ENCODE measurements around the gene CDC123.
"Not testable (repeated sequence)": the region's sequence is repeated elsewhere in the genome, so short reads cannot be mapped to it uniquely, and the experiment has no call there.

The CDC123 gene

DNA sequence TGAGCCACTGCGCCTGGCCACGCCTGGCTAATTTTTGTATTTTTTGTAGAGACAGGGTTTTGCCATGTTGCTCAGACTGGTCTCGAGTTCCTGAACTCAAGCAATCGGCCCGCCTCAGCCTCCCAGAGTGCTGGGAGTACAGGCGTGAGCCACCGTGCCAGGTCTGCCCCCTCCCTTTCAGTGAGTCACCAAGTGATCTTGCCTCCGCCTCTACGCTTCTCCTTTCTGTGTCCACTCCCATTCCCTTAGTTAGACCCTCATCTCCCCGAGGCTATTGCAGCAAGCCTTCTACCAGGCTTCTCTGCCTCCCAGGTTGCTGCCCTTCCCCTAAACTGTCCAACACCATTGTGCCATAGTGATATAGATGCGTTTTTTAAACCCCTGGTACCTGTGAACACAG, 32.9 kb downstream of the CDC123 start:
- Histone ChIP-seq H3K9me2 (replicated peaks; ENCODE audit: low read depth, low read length) (no peaks in the 10 kb centered on the region), H3K36me3 (ENCODE audit: insufficient read depth, low read length) (peaks cover 62% of the 10 kb centered on the region; the same call in 1 of the 2 replicates)
- no peak for TF ChIP-seq EZH2phosphoT487 (IDR thresholded peaks at IDR 0.05; ENCODE audit: borderline replicate concordance)
- TF ChIP-seq, protein P1, sequence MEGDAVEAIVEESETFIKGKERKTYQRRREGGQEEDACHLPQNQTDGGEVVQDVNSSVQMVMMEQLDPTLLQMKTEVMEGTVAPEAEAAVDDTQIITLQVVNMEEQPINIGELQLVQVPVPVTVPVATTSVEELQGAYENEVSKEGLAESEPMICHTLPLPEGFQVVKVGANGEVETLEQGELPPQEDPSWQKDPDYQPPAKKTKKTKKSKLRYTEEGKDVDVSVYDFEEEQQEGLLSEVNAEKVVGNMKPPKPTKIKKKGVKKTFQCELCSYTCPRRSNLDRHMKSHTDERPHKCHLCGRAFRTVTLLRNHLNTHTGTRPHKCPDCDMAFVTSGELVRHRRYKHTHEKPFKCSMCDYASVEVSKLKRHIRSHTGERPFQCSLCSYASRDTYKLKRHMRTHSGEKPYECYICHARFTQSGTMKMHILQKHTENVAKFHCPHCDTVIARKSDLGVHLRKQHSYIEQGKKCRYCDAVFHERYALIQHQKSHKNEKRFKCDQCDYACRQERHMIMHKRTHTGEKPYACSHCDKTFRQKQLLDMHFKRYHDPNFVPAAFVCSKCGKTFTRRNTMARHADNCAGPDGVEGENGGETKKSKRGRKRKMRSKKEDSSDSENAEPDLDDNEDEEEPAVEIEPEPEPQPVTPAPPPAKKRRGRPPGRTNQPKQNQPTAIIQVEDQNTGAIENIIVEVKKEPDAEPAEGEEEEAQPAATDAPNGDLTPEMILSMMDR (conservative IDR thresholded peaks at IDR 0.05; ENCODE audit: low read length) = no peak

GRCh38 chr10:12234687-12235086, 38.7 kb downstream of the CDC123 start:
- not testable (repeated sequence) for H4K20me1 ChIP-seq (ENCODE audit: insufficient read depth, low read length, poor library complexity, severe bottlenecking); H3K9me3 ChIP-seq (ENCODE audit: insufficient read depth, low read depth, low read length); H3K4me1 ChIP-seq (ENCODE audit: insufficient read depth, low read length, poor library complexity, severe bottlenecking); H3K27me3 ChIP-seq (ENCODE audit: insufficient read depth, low read length, poor library complexity, severe bottlenecking); H3K4me3 ChIP-seq (ENCODE audit: low read length, poor library complexity, severe bottlenecking); H3K9me2 ChIP-seq (replicated peaks; ENCODE audit: low read depth, low read length); H3K9ac ChIP-seq (ENCODE audit: low read depth, low read length, poor library complexity, severe bottlenecking); H3F3A ChIP-seq (ENCODE audit: low read depth); H3K79me2 ChIP-seq (ENCODE audit: insufficient read depth, low read length); H2AFZ ChIP-seq (ENCODE audit: low read length); H3K4me2 ChIP-seq (ENCODE audit: low read depth, low read length, poor library complexity, severe bottlenecking)
- H3K36me3 ChIP-seq (ENCODE audit: insufficient read depth, low read length) = peaks cover 88% of the 10 kb centered on the region

More for the DNA sequence above, 32.9 kb downstream of the CDC123 start:
- Histone ChIP-seq H3K4me3 (ENCODE audit: low read length, poor library complexity, severe bottlenecking) (no peak overlapping the region), H2AFZ (ENCODE audit: low read length) (no peak overlapping the region), H3K4me2 (ENCODE audit: low read depth, low read length, poor library complexity, severe bottlenecking) (no peak overlapping the region), H3K9ac (ENCODE audit: low read depth, low read length, poor library complexity, severe bottlenecking) (no peak overlapping the region), H4K20me1 (ENCODE audit: insufficient read depth, low read length, poor library complexity, severe bottlenecking) (no peaks in the 10 kb centered on the region), H3K79me2 (ENCODE audit: insufficient read depth, low read length) (no peaks in the 10 kb centered on the region), H3K27me3 (ENCODE audit: insufficient read depth, low read length, poor library complexity, severe bottlenecking) (no peaks in the 10 kb centered on the region), H3K9me3 (ENCODE audit: insufficient read depth, low read depth, low read length) (no peaks in the 10 kb centered on the region), H3K4me1 (ENCODE audit: insufficient read depth, low read length, poor library complexity, severe bottlenecking) (no peaks in the 10 kb centered on the region), H3F3A (ENCODE audit: low read depth) (no peaks in the 10 kb centered on the region; the same call in 1 of the 2 replicates)

DNA sequence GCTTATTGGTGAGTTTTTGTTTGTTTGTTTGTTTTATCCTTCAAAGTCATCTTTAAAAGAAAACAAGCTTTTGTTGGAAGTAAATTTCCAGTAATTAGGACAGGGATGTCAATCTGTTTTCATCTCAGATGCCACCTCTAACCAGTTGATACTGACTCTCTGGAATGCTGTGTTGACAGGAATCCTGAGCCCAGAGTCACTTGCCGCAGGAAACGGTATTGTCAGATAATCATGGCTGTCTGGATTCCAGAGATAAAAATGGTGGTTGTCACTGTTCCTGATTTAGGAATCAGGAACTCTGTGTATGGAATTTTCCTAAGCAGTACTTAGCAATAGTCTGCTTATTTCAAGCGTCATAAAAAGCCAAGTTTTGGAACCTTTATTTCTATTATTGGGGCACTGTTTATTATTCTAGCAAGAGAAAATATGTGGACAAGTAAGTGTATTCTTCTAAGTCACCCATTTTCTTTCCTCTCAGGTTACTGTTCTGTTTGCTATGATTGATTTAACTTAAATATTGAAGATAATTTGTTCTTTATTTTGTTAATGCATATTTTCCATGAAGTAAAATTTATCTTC, 39.2 kb downstream of the CDC123 start:
- no peak overlapping the region for H3K4me2 ChIP-seq (ENCODE audit: low read depth, low read length, poor library complexity, severe bottlenecking)
- no peaks in the 10 kb centered on the region for H3K9me3 ChIP-seq (ENCODE audit: insufficient read depth, low read depth, low read length)
- no peak for TF ChIP-seq EZH2phosphoT487 (IDR thresholded peaks at IDR 0.05; ENCODE audit: borderline replicate concordance)
- TF ChIP-seq, protein P1 (conservative IDR thresholded peaks at IDR 0.05; ENCODE audit: low read length) = no peak
- no peaks in the 10 kb centered on the region; the same call in 1 of the 2 replicates for H3F3A ChIP-seq (ENCODE audit: low read depth)
- H3K79me2 ChIP-seq (ENCODE audit: insufficient read depth, low read length) = no peaks in the 10 kb centered on the region
- H3K9me2 ChIP-seq (replicated peaks; ENCODE audit: low read depth, low read length) = no peaks in the 10 kb centered on the region
- H3K4me1 ChIP-seq (ENCODE audit: insufficient read depth, low read length, poor library complexity, severe bottlenecking) = no peaks in the 10 kb centered on the region
- H3K9ac ChIP-seq (ENCODE audit: low read depth, low read length, poor library complexity, severe bottlenecking) = no peak overlapping the region
- H3K4me3 ChIP-seq (ENCODE audit: low read length, poor library complexity, severe bottlenecking) = no peak overlapping the region
- no peaks in the 10 kb centered on the region for H4K20me1 ChIP-seq (ENCODE audit: insufficient read depth, low read length, poor library complexity, severe bottlenecking)
- peaks cover 86% of the 10 kb centered on the region for H3K36me3 ChIP-seq (ENCODE audit: insufficient read depth, low read length)
- H2AFZ ChIP-seq (ENCODE audit: low read length) = no peak overlapping the region
- H3K27me3 ChIP-seq (ENCODE audit: insufficient read depth, low read length, poor library complexity, severe bottlenecking) = no peaks in the 10 kb centered on the region

DNA sequence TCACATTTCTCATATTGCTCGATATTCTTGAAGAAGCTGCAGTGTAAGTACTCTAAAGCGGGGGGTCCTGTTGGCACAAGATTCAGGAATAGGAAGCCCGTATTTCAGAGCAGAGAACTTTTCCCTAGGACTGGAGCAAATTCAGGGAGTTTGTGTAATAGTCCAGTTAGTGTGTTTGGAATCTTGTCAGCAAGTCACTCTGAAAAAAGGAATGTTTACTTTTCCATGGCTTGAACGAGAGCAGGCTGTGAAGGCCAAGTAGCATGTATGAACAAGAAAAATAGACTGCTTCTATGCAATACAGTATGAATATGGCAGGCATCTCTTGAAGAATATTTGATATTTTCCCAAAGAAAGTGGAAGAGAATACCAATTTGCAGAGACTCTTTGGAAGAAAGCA, 39.8 kb downstream of the CDC123 start:
- no peaks in the 10 kb centered on the region for H3K4me1 ChIP-seq (ENCODE audit: insufficient read depth, low read length, poor library complexity, severe bottlenecking)
- H3K79me2 ChIP-seq (ENCODE audit: insufficient read depth, low read length) = no peaks in the 10 kb centered on the region
- TF ChIP-seq, protein P1 (conservative IDR thresholded peaks at IDR 0.05; ENCODE audit: low read length) = no peak
- TF ChIP-seq EZH2phosphoT487 (IDR thresholded peaks at IDR 0.05; ENCODE audit: borderline replicate concordance) = no peak
- no peaks in the 10 kb centered on the region; the same call in 1 of the 2 replicates for H3F3A ChIP-seq (ENCODE audit: low read depth)
- no peak overlapping the region for H3K9ac ChIP-seq (ENCODE audit: low read depth, low read length, poor library complexity, severe bottlenecking)
- H3K9me2 ChIP-seq (replicated peaks; ENCODE audit: low read depth, low read length) = no peaks in the 10 kb centered on the region
- no peaks in the 10 kb centered on the region for H4K20me1 ChIP-seq (ENCODE audit: insufficient read depth, low read length, poor library complexity, severe bottlenecking)
- no peaks in the 10 kb centered on the region for H3K27me3 ChIP-seq (ENCODE audit: insufficient read depth, low read length, poor library complexity, severe bottlenecking)
- H3K36me3 ChIP-seq (ENCODE audit: insufficient read depth, low read length) = peaks cover 86% of the 10 kb centered on the region
- H3K9me3 ChIP-seq (ENCODE audit: insufficient read depth, low read depth, low read length) = no peaks in the 10 kb centered on the region
- H3K4me3 ChIP-seq (ENCODE audit: low read length, poor library complexity, severe bottlenecking) = no peak overlapping the region
- no peak overlapping the region for H2AFZ ChIP-seq (ENCODE audit: low read length)
- no peak overlapping the region for H3K4me2 ChIP-seq (ENCODE audit: low read depth, low read length, poor library complexity, severe bottlenecking)
